Activated T-cell treated with anti-CD3 and anti-CD28 coated beads, Interleukin-2, amount 50 U/mL, for 24 hours (primary cell): ENCODE results near the gene NPTX1.

ENCODE experiments used
- DNase-seq: peaks from one replicate; pipeline ENCODE4 v3.0.0-alpha.2; 2020
- H3K27ac Mint-ChIP-seq: 2 replicates; pipeline ENCODE4 v1.8.0; 2020; ENCODE audit warnings: mild to moderate bottlenecking, mixed read lengths
- H3K27me3 Mint-ChIP-seq: 2 replicates; pipeline ENCODE4 v1.8.0; 2020; ENCODE audit warnings: mixed read lengths
- H3K36me3 Mint-ChIP-seq: 2 replicates; pipeline ENCODE4 v1.8.0; 2020; ENCODE audit warnings: low read depth, mixed read lengths
- H3K4me1 Mint-ChIP-seq: 2 replicates; pipeline ENCODE4 v1.8.0; 2020; ENCODE audit warnings: low read depth, mixed read lengths
- H3K4me3 Mint-ChIP-seq: 2 replicates; pipeline ENCODE4 v1.8.0; 2020; ENCODE audit warnings: mild to moderate bottlenecking, moderate library complexity, mixed read lengths
- H3K9me3 Mint-ChIP-seq: 2 replicates; pipeline ENCODE4 v1.8.0; 2020; ENCODE audit warnings: mixed read lengths

The NPTX1 gene

DNA sequence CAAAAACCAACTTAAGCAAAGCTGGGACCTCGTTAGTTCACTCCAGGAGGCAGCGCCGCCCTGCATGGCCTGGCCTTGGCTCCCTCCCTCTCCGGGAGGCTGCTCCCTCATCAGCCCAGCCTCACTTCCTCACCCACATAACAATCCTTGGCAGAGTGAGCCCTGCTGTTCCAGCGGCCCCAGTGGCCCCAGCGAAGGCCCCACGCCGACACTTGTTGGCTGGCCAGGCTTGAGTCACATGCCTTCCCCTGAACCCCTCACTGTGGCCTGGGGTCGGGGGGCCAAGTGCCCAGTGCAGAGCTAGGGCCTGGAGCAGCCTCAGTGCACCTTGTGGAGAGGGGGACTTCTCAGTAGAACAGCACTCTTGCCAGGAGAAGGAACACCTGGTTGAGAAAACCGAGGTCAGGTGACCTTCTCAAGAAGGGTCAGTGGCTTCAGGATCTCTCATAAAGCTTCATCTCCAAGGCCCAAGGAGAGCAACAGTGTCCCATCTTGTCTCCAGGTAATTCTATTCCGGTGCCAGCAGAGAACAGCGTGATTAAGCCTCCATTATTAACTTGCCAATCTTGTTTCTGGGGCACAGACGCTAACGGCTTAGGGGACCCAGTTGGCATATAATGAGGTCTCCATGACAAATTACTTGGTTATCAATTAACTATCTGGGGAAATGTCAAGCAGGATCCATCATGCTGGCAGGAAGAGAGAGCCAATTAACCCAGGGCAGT, 34.6 kb downstream of the NPTX1 start:
- no peak overlapping the region for H3K27ac Mint-ChIP-seq

DNA sequence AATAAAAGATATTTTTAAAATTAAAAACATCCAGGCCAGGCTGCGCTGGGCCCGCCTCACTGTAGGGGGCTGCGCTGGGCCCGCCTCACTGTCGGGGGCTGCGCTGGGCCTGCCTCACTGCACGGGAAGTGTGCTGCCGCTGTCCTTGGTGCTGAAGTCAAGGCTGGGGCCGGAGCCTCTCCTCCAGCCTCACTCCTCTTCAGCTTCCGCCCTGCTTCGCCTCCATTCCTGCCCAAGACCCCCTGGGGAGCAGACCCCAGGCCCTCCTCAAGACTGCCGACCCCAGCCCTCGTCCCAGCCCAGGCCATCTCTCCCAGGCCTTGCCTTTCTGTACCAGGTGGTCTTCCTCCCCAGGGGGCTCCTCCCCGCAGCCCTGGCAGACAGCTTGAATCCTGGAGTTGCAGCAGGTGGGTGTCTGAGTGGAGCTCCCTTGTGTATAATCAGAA, 35.3 kb downstream of the NPTX1 start:
- H3K9me3 Mint-ChIP-seq = no peaks in the 10 kb centered on the region
- no peak overlapping the region for H3K4me3 Mint-ChIP-seq
- DNase-seq = peak; percentile 62
- no peaks in the 10 kb centered on the region for H3K27me3 Mint-ChIP-seq
- no peak overlapping the region for H3K27ac Mint-ChIP-seq
- no peaks in the 10 kb centered on the region for H3K4me1 Mint-ChIP-seq
- no peaks in the 10 kb centered on the region for H3K36me3 Mint-ChIP-seq

More for the DNA sequence above, 34.6 kb downstream of the NPTX1 start:
- no peaks in the 10 kb centered on the region for H3K4me1 Mint-ChIP-seq
- H3K36me3 Mint-ChIP-seq = no peaks in the 10 kb centered on the region
- H3K9me3 Mint-ChIP-seq = no peaks in the 10 kb centered on the region
- H3K27me3 Mint-ChIP-seq = no peaks in the 10 kb centered on the region
- H3K4me3 Mint-ChIP-seq = no peak overlapping the region
- no peak for DNase-seq

DNA sequence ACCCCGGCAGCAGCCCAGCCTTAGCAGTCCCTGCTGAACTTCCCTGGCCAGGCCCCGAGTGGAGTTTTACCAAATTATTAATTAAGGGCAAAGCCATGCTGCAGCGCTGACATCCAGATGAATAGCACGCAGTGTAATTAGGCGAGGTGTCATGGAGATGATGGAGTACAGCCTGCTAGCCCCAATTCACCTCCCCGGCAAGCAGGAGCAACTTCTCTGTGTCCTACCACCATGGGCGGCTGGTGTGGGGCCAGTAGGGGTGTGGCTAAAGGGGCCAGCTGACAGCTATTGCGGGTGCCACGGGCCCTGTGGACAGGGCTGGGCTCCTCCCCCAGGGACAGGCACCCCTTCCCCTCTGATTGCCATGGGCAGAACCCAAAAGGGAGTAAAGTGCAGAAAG, 36.9 kb downstream of the NPTX1 start:
- H3K9me3 Mint-ChIP-seq = no peaks in the 10 kb centered on the region
- H3K4me3 Mint-ChIP-seq = no peak overlapping the region
- no peaks in the 10 kb centered on the region for H3K36me3 Mint-ChIP-seq
- DNase-seq = no peak
- no peaks in the 10 kb centered on the region for H3K4me1 Mint-ChIP-seq
- no peaks in the 10 kb centered on the region for H3K27me3 Mint-ChIP-seq
- no peak overlapping the region for H3K27ac Mint-ChIP-seq

DNA sequence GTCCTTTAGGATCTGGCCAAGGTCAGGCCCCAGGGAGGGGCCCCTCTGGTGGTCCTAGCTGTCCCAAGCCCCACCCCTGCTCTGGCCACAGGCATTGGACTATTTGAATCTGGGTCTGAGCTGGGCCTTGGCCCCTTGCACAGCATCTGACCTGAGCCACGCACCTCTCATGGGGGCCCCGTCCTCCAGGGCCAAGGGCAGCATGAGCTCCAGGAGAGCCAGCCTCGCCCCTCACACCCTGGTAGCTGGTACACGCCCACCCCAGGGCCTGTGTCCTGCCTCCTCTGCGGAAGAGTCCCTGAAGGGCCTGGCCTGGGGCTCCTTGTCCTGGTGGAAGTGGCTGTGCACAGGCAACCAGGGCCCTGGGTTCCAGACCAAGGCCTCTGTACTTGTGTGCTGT, 37.6 kb downstream of the NPTX1 start:
- Mint-ChIP-seq H3K36me3 (no peaks in the 10 kb centered on the region), H3K9me3 (no peaks in the 10 kb centered on the region), H3K27ac (no peak overlapping the region), H3K4me3 (no peak overlapping the region), H3K27me3 (no peaks in the 10 kb centered on the region), H3K4me1 (no peaks in the 10 kb centered on the region)
- no peak for DNase-seq

DNA sequence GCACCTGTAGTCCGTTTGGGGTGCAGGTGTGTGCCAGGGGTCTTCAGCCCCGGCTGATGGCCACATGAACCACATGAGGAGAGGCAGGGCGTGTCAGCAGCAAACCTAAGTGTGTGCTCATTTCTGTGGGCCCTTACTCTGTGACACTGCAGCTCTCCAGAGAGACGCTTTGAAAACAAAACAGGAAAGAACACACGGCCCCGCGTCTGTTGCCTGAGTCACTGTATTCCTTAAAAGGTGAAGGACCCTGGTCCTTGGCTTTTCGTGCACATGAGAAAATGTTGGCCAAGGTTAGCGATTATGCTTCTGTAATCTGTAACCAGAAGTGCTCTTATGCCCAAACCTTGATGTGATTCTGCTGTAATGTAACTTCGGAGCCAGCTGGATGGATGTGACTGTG, 38.9 kb downstream of the NPTX1 start:
- H3K4me3 Mint-ChIP-seq = no peak overlapping the region
- H3K9me3 Mint-ChIP-seq = no peaks in the 10 kb centered on the region
- no peaks in the 10 kb centered on the region for H3K27me3 Mint-ChIP-seq
- H3K4me1 Mint-ChIP-seq = no peaks in the 10 kb centered on the region
- no peak for DNase-seq
- no peak overlapping the region for H3K27ac Mint-ChIP-seq
- H3K36me3 Mint-ChIP-seq = no peaks in the 10 kb centered on the region

DNA sequence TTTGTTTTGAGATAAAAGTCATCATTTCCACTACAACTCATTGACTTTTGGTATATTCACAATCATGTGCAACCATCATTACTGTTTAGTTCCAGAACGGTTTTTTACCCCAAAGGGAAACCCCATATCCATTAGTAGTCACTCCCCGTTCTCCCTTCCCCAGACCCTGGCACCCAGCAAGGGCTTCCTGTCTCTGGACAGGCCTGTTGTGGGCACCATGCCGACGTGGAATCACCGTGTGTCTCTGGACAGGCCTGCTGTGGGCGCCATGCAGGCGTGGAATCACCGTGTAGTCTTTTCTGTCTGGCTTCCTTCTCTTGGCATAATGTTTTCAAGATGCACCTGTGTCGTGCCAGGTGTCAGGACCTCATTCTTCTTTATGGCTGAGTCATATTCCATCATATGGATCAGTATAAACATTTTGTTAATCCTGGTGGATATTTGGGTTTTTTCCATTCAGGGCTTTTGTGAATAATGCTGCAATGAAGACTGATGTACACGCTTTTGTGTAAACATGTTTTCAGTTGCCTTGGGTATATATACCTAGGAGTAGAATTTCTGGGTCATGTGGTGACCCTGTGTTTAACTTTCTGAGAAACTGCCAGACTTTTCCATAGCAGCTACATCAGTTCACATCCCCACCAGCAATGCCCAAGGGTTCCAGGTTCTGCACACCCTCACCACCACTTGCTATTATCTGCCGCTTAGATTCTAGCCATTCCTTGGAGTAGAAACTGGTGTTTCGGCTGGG, 42.3 kb downstream of the NPTX1 start:
- Mint-ChIP-seq H3K4me3 (no peak overlapping the region), H3K27me3 (no peaks in the 10 kb centered on the region)

DNA sequence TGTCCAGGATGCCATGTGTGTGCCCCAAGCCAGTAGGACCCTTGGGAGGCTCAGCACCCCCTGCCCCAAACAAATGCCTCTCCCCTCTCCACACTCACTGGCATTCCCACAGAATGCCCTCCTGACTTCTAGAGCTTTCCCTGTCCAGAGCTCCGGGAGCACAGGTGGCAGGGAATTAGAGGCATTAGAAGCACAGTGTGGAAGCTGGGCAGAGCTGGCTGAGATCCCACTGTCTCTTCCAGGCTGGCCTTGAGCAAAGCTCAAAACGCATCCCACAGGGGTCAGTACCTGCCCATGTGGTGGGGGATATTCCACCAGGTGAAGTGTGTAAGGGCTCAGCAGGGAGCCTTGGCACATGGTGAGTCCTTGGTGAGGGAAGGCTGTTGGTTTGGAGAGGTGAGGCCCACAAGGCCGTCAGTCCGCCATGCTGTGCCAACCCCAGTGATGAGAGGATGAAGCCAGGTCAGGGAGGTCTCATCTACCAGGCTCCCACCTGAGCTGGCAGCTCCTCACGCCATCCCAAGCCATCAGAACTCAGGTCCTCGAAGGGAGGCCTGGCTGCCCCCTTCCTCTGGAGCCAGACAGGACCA, 43.4 kb downstream of the NPTX1 start:
- Mint-ChIP-seq H3K27ac (no peak overlapping the region), H3K4me1 (no peaks in the 10 kb centered on the region), H3K4me3 (no peak overlapping the region), H3K27me3 (no peaks in the 10 kb centered on the region), H3K36me3 (no peaks in the 10 kb centered on the region), H3K9me3 (no peaks in the 10 kb centered on the region)
- DNase-seq = no peak

More for the DNA sequence above, 42.3 kb downstream of the NPTX1 start:
- DNase-seq = no peak
- Mint-ChIP-seq H3K36me3 (no peaks in the 10 kb centered on the region), H3K9me3 (no peaks in the 10 kb centered on the region), H3K4me1 (no peaks in the 10 kb centered on the region), H3K27ac (no peak overlapping the region)

DNA sequence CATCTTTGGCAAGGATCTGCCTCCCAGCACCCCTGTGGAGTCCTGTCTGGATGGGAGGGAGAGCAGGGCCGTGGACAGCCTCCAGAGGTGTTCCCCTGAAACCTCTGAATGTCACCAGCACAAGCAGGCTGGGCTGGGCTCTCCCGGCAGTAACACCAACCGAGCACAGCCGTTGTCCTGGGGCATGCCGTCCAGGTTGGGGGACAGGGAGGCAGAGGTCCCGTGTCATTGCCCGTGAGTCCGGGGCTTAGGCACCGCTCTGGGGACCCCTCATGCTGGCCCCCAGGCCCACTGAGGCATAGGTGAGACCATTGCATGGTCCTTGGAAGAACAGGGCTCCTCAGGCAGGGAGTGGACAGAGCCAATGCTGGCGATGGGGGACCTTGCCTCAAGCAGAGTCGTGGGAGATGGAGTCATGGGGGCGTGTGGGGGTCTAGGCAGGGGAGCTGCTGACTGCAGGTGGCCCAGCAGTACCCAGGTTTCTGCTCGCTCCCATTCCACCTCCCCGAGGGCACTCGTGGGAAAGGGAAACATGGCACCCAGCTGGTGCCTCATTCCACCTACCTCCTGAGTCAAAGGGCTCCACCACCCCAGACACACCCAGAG, 44.0 kb downstream of the NPTX1 start:
- Mint-ChIP-seq H3K36me3 (no peaks in the 10 kb centered on the region), H3K27me3 (no peaks in the 10 kb centered on the region), H3K4me1 (no peaks in the 10 kb centered on the region), H3K9me3 (no peaks in the 10 kb centered on the region), H3K4me3 (no peak overlapping the region), H3K27ac (no peak overlapping the region)
- DNase-seq = no peak

DNA sequence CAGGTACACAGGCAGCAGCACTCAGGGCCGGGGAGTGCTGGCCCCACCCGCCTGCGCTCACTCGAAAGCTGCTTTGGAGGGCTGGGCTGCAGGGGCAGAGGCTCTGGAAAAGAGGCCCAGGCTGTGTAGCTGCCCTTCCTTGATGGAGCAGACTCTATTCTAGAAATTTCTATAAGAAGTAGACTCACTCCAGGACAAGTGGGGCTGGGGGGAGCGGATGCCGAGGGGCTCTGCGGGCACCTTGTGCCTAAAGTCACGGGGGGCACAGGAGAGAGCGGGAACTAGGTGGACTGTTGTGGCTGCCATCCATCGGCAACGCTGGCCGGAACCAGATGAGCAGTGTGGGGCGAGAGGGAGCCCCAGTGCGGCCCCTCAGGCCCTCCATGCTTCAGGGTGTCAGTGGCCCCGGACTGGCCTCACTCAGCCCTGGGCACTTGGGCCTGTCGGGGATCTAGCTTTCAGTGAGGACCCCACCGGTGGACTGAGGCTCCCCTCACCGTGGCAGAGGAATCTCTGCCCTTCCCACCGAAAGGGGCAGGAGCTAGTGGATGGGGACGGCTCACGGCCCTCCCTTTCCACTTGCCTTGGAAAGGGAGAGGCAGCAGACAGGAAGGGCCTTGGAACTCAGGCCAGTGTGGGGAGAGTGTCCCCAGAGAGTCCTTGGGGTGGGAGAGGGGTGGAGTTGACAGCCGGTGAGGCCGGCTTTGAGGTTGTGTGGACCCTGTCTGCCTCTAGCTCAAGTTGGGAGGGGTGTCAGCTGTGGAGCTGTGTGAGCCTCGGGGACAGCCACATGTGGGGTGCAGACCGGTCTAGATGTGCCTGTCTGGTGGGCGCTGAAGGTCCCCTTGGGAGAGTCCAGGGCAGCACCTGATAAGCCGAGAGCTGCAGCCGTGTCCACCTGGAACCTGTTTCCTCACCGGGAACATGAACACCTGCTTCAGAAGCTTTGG, 44.9 kb downstream of the NPTX1 start:
- Mint-ChIP-seq H3K27me3 (no peaks in the 10 kb centered on the region), H3K9me3 (no peaks in the 10 kb centered on the region), H3K4me1 (peaks cover 6% of the 10 kb centered on the region), H3K4me3 (no peak overlapping the region), H3K27ac (no peak overlapping the region), H3K36me3 (no peaks in the 10 kb centered on the region)
- DNase-seq = no peak

DNA sequence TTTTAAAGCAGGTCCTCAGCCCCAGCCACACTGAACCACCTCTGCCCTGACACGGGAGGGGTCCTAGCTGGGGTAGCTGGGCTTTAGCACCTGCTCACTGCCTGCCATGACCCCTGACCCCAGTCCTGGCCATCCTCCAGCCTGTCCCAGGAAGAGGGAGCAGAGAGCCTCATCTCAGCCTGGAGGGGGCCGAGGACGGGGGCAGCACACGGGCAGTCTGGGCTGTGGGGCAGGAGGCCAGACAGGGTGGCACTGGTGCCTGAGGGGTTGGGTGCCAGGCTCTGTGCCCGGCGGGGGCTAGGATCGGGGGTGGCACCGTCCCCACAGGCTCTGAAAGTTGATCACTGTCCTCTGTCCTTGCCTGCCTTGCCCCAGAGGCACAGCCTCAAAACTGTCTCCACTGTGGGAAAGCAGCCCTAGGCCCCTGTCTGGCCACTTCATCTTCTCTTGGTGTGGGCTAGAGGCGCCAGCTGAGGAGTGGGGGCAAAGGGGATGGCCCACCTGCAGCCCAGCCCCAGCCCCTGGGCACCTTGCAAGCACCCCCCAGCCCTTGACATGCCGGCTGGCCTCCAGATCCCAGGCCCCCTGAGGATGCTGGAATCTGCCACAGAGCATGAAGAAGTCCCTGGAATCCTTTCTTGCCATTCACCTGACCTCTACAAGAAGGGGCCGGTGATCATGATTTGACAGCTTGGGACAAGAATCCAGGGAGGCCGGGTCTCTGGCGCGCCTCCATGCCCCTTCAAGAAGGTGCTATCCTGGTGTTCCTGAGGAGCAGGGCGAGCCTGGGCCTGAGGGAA, 45.8 kb downstream of the NPTX1 start:
- H3K36me3 Mint-ChIP-seq = no peaks in the 10 kb centered on the region
- no peaks in the 10 kb centered on the region for H3K27me3 Mint-ChIP-seq
- H3K4me1 Mint-ChIP-seq = peaks cover 11% of the 10 kb centered on the region
- H3K9me3 Mint-ChIP-seq = no peaks in the 10 kb centered on the region
- no peak for DNase-seq
- H3K27ac Mint-ChIP-seq = no peak overlapping the region
- H3K4me3 Mint-ChIP-seq = no peak overlapping the region

DNA sequence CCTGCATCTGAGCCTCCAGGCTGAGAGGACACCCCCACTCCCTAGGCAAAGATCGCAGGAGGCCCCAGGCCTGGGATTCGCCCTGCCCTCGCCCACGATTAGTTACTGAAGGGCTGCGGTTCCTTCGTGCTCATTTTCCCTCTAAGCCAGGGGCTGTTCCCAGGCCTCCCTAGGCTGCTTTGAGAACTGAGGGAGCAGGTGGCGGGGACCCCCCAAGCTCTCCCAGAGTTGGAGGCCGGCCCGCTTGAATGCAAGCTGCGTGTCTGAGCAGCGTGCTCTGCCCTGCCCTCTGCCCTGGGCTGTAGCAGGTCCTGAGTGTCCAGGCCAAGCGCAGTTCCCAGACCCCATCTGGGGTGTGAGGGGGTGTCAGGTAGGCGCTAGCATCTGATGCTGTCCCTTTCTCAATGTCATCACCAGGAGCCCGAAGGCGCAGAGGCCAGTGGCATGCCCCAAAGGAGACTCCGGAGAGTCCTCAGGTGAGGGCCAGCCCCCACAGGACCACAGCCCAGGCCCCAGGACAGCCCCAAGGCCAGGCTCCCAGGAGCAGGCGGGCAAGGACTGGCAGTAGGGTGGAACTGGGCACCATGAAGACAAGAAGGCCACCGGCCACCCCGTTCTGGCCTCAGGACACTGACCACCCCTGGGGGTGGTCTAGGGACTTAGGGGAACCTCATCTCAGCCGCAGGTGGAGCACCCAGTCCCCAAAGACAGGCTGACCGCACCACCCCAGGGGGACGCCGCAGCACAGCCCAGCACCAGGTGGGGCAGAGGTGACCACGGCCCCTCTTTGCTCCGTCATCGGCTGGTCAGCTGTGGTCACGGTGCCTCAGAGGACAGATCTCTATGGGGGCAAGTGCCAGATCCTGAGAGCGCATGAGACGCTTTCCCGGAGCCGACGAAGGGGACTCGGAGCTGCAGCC, 46.8 kb downstream of the NPTX1 start:
- no peak for DNase-seq
- H3K27ac Mint-ChIP-seq = no peak overlapping the region
- peaks cover 11% of the 10 kb centered on the region for H3K4me1 Mint-ChIP-seq
- H3K27me3 Mint-ChIP-seq = peaks cover 4% of the 10 kb centered on the region
- no peaks in the 10 kb centered on the region for H3K9me3 Mint-ChIP-seq
- H3K36me3 Mint-ChIP-seq = no peaks in the 10 kb centered on the region
- no peak overlapping the region for H3K4me3 Mint-ChIP-seq

DNA sequence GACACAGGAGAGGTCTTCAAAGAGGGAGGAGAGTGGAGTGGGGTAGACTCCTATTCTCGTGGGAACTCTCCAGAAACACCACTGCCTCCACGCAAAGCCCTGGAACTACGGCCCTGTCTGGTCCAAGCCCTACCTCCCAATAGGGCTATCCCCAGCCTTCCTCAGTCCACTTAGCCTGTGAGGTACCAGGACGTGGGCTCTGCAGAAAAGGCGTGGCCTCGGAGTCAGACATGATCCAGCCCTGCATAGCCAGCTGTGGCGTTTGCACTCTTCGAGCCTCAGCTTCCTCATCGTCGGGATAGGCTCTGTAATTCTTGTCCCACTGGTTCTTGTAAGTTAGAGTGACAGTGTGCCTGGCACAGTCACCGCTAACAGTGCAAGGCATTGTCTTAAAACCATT, 47.6 kb downstream of the NPTX1 start:
- no peaks in the 10 kb centered on the region for H3K36me3 Mint-ChIP-seq
- no peaks in the 10 kb centered on the region for H3K9me3 Mint-ChIP-seq
- no peak overlapping the region for H3K4me3 Mint-ChIP-seq
- no peak for DNase-seq
- H3K27me3 Mint-ChIP-seq = peaks cover 4% of the 10 kb centered on the region
- peaks cover 14% of the 10 kb centered on the region for H3K4me1 Mint-ChIP-seq
- no peak overlapping the region for H3K27ac Mint-ChIP-seq

DNA sequence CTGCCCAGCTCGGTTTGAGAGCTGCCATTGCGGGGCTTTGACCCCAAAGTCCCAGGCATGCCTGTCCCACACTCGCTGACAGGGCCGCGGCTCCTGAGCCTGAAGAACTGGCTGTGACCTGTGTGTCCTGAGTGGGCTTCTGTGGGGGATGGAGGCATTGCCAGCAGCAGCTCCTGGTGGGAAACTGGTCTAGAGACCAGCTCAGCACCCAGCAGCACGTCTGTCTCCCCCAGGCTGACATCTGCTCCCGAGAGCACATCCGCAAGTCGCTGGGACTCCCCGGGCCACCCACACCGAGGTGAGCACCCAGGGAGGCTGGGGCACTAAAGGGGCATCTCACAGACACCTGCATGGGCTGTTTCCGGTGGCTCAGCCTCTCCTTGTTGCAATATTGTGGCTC, 48.0 kb downstream of the NPTX1 start:
- Mint-ChIP-seq H3K9me3 (no peaks in the 10 kb centered on the region), H3K36me3 (no peaks in the 10 kb centered on the region), H3K27me3 (peaks cover 4% of the 10 kb centered on the region), H3K4me3 (no peak overlapping the region), H3K27ac (no peak overlapping the region), H3K4me1 (peaks cover 14% of the 10 kb centered on the region)
- no peak for DNase-seq
